IPS DF 4.7 (cell line): ENCODE results near the gene LRMDA.

Source experiments
- DNase-seq: peaks from one replicate; pipeline ENCODE4 v3.0.0-alpha.2; 2013; ENCODE audit warnings: low spot score; ENCODE audit errors: extremely low read depth

Gene LRMDA

DNA sequence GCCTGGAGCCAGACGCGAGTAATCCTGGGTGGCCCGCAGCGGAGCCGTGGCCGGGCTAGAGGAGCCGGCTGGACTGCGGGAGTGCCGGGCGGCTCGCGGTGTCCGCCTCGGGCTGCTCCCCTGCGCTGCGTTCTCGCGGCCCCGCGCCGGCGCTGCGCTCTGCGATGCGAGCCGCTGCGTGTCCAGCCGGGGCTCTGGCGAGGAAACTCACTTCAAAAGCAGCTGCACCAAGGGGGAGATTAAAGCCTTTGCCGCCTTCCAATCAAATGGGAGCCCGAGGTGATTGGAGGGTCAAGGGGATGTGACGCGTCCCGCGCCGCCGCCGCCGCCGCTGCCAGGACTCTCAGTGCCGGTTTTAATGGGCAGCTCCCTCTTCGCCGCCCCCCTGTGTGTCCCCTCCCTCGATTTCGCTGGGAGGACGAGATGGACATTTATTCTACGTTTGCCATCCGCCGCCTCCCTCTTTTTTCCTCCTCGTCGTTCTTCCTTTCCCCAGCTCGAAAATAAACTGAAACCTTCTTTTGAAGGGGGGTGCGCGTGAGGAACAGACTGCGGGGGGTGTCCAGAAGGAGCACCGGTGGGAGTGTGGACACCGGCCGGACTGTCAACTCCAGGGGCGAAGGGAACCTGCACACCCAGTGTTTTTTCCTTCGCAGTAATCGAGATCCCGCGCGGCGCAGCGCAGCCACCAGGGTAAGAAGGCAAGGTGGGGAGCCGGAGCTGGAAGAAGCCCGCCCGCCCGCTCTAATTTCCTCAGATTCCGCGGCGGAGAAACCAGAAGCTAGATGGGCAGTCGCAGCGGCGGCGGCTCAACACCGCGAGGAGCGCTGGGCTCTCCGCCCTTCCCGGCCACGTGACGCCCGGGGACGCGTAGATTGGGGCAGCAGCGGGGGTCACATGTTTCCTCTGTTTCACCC lies 29.6 kb upstream of the LRMDA start, which contains the start of gene ZNF503:
Gene ZNF503 (minus strand): TSS at position 196 of the 917 bp plus-strand sequence. CDS start 345 bp downstream, outside the sequence.
- no peak for DNase-seq

DNA sequence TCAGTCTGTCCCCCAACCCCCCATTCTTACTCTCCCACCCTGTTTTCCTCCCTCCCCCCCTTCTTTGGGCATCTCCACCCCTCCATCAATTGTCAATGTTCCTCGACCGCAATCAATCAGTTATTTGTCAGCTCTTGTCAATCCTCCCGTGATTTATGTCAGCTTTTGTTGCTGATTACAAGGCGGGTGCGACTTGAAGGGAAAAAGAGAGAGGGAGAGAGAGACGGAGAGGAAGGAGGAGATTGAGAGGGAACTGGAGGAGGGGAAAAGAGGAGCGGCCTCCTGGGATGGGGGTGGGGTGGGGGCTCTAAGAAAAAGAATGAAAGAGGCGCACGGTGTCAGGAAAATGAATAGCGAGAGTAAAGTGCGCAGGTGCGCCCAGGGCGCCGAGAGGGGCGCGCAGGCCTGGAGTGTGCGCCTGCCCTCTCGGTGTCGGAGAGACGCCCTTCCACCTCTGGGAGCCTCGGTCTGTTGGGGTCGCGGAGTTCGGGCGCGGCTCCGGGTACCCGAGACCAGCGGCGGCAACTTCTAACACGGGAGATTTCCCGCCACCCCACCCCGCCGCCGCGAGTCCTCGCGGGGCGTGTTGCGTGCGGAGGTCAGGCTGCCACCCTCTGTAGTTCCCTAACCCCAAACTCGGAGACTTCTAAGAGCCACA lies 28.8 kb upstream of the LRMDA start:
- no peak for DNase-seq

DNA sequence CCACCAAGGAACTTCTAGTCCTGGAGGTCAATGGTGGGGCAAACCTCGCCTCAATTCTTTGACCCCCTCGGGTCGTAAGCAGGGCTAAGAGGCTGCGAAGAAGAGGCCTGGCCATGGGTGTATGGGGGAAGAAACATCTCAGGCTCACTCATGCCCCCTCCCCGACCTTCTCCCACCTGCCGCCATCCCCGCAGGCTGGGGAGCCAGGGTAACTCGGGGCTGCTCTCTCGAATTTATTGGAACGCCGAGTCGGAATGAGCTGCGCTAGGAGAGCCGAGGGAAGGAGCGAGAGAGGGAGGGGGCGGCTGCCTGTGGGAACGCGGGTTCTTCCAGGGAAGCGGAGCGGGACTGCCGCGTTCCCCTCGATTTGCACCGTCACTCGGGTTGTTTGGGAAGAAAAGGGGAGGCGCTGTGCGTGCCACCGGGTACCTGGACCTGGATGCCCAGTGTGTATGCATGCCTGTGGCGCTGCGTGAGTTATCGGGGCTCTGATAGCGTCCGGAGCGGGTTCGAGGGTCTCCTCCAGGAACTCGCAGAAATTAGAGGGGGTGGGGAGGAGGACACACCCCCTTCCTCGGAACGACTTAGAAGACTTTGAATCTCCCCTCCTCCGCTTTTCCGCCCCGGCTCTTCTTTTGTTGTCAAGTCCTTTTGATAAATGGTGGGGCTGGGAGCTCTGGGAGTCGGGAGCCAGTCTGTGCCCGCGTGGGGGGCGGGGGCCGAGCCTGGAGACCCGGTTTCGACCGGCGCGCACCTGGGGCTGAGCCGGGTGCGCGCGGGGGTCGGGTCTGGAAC lies 28.1 kb upstream of the LRMDA start:
- no peak for DNase-seq

DNA sequence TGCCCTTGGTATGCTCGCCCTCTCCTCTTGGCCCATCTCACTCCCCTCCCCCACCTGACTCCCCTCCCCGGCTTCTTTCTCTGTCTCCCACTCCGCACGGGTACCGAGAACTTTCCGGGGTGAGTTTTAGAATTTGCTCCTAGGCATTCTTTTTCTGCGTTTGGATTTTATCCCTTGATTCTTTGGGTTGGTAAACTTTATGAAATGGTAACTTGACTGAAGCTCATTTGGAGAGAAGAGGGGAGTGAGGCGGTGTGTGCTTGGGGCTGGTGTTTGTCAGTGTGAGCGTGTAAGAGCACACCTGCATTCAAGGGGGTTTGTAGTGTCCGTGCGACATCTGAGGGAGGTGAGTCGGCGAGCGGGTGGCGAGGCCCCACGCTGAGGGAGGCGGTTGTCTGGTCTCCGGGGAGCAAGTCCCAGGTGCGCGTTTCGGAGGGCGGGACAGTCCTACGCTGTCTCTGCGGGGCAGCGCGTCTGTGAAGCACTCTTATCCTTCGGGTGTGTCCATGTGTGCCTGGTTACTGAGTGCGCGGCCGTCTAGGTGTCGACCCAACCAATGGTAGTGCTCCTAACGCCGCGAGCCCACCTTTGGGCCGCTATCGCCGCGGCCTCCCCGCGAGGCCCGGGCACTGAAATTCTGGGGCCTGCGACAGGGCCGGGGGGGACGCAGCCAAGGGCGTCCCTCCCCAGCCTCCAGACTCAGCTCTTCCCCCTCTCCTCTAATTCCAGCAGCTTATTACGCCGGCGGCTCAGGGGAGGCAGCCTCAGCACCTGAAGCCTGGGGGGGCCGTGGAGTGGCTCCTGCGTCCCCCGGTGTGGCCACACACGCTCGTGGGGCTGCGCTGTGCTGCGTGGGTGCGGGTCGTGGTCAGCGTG lies 27.2 kb upstream of the LRMDA start:
- DNase-seq = no peak

DNA sequence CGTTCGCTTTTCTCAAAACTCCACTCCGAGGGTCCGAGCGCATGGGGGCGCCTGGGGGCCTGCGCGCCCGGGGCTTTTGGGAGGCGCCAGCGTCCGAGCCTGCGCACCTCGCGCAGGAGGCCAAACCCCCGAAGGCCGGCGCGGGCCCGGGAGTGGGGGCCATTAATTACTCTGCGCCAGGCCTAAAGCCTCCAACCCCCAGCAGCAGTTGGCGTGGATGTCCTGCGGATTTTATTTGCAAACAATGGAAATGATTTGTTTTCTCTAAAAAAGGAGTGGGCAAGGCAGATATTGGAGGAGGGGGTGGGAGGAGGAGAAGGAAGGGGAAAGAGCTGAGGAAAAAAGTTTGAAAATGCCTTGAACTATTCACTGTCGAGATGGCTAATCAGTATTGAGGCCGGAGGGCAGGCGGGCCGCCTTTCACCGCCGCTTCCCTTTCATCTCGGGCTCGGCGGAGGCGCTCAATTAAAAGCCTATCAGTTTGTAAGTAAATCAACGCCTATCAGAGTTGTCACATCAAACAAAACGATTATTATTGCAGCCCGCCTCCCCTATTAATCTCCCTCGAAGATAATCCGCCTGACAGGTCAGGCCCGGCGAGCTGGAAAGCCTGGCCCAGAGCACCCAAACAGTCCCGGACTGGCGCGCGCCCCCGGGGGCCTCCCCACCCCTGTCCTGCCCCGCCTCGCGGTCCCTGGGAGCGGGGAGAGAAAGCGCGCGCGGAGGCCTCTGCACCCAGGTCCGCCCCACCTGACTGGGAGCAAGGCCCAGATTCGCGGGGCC lies 26.4 kb upstream of the LRMDA start:
- no peak for DNase-seq

DNA sequence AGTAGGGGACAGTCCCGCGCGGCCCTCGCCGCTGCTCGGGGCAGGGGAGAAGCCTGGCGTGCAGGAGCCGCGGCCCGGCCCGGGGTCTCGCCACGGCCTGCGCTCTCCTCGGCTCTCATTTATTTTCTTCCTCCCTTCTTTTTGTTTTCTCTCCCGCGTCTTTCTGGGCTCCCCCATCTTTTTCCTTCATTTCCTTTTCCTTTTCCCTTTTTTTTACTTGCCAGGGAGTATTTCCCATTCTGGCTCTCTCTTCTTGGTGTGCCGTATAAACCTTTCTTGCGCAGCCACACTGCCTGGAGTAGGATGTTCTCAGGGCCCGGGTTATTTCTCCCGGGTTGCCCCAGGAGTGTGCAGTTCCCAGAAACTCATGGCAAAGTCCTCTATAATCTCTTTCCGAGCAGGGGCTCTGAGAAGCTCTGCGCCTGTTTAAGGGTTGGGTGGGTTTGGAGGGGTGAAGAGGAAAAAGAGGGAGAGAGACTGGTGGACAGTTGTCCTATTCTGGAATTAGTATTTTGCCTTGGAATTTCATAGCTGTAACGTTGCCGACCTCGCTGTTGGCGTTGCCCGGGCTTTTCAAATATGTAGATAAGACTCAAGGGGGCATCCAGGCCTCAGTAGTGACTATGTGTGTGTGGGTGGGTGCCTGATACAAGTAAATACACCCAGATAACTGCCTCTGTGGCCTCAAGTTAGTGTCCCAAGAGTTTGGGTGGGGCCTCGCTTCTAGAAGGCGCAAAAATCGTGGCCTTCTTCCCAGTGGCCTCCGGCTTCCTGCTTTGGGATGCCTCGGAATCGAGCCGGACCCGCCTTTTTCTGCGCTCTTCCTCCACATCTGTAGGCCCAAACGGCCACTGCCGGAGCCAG lies 25.6 kb upstream of the LRMDA start:
- DNase-seq = no peak

DNA sequence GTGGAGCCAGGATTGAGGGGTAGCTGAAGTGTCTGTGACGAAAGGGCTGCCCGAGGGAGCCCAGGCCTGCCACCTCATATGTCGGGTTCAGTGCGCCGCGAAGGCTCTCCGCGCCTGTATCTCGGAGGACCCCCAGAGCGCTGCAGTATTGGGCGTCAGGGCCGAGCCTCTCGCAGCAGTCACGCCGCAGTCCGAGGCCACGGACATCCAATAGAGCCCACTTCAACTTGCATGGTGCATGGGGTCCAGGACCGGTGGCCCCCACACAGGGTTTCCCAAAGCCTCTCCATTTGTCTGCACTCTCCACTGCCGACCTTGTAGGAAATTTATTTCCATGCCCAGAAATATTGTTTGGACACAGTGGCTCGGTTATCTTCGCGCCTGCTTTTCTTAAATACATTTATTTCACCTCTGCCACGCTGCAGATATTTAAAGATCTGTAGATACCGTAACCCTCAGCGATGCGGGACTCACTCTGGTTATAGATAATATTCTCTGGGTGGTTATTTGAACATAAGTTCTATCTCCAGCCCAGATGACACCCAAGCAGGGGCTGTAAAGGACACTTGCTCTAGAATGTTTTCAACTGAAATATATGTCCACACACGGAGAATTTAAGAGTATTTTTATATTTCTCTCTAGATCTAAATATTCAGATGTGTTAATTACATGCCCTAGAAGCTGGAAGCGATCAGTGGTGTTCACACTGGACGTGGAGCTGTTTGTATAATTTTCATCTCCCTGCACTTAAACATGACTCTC lies 24.8 kb upstream of the LRMDA start:
- DNase-seq = no peak

DNA sequence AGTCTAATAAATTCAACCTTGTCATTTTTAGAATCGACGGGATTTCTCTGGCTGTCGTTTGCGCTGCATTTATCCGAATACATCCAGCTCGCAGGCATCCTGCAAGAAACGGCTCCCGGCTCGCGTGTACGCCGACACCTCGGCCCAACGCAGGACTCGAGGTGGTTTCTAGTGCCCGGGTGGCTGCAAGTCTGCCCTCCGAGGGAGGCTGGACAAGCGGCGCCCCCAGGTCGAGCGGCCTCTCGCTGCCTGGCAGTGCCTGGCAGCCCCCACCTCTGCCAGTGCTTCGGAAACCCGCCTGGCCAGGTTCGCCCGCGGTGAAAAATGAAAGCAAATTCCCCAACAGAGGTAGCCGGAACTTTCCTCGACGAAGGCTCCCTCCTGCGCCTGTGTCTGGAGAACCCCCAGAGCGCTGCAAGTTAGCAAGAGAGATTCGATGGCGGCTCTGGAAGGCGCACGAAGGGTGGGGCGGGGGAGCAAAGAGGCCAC lies 24.2 kb upstream of the LRMDA start:
- no peak for DNase-seq

DNA sequence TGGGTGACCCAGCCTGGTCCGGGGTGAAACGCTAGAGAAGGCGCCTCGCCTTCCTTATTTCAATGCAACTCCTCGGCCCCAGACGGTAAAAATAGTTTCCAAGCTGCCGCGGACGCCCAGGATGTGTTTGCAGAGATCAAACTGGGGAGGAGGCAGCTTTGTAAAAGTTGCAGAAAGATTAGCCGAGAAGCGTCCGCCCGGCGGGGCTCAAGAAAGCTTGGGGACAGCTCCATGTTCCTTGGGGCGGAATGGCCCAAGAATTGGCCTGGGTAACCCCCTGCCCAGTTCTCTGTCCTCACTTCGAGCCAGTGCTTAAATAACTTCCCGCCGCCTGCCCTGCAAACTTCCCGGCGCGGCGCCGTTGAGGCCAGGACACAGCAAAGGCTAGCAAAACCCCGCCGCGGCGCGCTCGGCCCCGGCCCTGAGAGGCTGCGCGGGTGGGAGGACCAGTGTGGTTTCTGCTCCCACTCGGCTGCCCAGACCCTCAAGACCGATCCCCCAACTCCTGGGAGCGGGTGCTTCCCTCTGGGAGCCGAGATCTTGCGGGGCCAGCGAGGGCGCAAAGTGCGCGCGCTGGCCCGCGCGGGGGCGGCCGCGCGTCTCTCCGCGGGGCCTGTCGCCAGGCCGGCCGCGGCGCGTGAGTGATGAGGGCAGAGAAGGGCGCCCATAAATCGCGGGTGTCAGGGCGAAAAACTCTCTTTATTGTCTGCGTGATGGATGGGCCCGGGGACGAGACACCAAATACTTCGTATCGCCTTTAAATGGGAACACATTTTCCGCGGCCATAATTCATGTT lies 23.5 kb upstream of the LRMDA start:
- no peak for DNase-seq

DNA sequence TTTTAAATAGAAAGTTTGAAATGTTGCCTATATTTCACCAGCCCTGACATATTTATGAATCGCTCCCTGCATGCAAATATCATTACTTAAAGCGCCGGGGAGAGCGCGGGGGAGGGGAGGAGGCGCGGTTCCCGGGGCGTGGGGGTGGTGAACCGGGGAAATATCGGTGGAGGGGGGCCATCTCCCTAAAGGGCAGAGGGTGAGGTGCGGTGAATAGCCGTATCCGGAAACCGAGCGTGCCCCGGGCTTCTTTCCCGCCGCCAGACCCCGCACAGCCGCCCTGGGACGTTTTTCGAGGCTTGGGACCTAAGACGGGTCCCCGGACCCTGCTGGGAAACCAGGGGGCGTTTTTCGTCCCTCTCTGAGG lies 22.9 kb upstream of the LRMDA start:
- DNase-seq = no peak

DNA sequence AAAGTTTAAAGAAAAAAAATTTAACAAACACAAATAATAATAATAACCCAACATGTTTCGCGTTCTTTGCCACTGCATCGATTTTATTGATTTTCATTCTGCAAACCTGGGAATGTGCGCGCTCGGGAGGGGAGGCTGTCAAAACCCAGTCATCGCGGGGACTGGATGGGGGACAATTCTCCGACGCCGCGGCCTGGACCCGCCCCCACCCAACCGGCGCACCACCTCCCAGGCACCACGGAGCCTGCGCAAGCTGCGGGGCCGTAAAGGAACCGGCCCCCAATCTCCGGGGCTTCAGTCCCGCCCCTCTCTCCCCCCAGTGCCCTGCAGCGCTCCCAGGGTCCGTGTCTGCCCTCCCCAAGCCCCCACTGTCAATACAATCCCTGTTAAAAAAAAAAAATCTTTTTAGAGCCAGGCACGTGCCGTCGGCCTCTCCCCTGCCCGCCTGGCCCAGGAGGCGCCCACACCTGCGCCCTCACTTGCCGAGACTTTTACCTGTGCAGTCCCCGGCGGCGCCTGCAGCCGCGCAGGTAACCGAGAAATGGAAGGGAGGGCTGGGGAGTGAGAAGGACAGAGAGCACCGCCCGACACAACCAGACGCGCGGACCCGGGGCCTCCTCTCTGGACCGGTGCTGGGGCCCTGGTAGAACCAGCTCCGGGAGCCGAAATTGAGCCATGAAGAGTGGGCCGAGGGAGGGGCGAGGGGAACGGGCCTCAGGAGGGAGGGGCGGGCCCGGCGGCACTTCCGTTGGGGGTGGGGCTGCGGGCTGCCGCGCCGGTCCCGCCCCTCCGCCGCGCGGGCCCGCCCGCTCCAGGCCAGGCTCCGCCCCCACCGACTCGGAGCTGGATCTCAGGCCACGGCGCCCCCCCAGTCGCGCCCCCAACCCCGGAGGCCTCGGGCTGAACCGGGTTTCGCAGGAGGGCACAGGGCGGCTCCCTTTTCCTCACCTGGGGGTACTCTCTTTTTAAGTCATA lies 22.2 kb upstream of the LRMDA start:
- DNase-seq = no peak

DNA sequence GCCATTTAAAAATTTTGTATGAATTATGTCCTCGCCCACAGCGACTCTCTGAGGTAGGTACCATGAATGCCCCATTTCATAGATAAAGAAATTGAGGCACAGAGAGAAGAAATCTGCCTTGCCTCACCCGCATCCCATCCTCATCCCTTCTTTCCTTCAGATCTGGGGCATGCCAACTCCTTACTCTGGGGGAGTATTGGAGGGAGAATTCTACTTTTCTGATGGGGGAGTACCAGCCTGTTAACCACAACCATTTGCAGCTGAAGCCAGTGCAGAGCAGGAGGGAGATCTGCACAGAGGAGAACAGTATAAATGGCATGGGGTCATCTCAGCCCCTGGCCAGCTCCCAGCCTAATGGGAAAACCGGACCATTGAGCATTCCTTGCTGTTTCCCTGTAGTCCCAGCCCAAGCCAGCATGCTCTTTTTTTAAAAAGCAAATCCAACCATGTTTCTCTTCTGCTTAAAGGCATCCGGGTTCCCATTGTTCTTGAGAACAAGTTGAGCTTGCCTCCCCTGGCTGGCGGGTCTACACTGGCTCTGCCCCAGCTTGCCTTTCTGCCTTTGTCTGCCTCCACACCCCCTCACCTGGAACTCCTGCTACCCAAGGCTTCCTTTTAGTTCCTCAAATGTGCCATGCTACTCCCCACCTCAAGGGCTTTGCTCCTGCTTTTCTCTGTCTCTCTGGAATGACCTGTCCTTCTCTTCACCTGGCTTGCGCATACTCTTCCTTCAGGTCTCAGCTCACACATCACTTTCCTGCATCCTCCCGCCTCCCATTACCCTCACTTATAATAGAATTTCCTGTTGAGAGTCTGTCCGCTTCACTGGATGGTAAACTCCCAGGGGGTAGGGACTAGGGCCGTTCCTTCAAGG lies 21.1 kb upstream of the LRMDA start:
- no peak for DNase-seq

DNA sequence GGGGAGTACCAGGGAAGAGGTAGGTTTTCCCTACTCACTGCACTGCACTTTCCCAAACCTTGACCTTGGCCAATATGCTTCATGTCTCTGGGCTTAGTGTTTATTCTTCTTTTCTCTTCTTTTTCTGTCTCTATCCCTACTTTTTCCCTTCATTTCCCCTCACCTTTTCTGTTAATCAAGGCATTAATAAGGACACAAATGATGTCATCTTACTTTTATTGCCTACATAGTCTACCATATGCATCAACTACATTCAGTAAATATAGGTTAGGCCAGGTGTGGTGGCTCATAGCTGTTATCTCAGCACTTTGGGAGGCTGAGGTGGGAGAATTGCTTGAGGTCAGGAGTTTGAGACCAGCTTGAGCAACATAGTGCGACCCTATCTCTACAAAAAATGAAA lies 16.9 kb upstream of the LRMDA start:
- no peak for DNase-seq

DNA sequence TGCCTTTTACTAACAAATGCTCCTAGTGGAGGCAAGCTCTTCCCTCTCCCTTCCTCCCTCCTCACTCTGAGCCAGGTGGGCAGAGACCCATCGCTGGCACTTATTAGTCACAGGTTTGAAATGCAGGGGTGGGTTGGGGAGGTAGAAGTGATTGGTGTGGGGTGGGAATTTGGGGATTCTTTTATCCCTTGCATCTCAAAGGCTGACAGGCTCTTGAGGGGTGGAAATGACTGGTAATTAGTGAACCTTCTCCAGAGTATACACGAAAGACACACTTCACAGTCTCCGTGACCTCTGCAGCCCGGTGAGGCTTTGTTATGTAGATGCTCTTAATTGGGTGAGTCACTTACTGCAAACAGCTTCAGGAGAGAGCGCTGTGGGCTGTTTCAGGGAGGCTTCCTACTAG lies 13.9 kb upstream of the LRMDA start:
- DNase-seq = no peak

DNA sequence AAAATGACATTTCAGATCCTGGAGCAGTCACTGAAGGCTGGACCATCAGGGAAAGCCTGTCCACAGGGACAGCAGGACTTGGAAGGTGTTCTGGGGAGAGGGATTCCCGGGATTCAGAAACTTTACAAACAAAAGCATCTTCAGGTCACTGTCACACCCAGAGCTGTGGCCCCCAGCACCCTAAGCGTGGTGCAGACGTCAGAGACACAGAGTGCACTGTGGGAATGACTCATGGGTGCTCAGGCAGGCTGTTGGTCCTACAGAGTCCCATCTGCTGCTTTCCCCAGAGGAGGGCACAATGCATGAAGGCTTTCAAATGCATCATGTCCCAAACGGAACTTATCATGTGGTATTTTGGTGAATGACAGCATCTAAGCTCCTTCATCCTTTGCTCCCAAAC lies 13.1 kb upstream of the LRMDA start:
- DNase-seq = no peak
